ENCODE results near the gene ANKRA2. TPM values are rescaled to one million over a fixed set of nuclear protein-coding genes. Genes with fewer than 3 reads are reported as not detected.

Gene ANKRA2
- total and polyA plus RNA-seq, 2 of the 8 experiments (the other 6 are each of a cell fraction or from before 2014, with no cell fraction given), result 7.0 to 12.6 TPM

DNA sequence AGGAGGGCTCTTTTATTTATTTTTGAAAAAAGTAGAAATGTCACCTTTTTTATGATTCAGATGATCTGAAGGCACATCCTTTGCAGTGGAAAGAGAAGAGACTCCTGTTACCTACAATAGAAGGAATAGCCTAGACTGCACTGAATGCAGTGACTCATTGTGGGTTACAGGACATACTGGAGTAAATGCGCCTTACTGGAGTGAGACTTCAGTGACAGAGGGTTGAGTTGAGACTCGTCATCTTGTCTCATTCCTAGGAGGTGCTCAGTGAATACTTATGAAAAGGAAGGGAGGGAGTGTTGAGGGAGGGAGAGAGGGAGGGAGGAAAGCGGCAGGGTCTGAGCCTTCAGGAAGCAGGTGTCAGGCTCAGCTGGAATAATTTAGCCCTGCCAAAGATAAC is 25.2 kb downstream of the ANKRA2 start:
- WGBS, 2 experiments (ENCODE audit: extremely low coverage in 1 of 2, insufficient coverage in 1 of 2, insufficient read length in 1 of 2, insufficient replicate concordance in 2 of 2, low coverage in 1 of 2, low lambda C conversion rate in 2 of 2, missing lambda C conversion rate in 1 of 2), result 77% methylated on average over 3 of the region's 3 CpGs; no CpG with 5 or more reads in 1 of the 2 experiments
- Histone ChIP-seq H2BK20ac (ENCODE audit: low read length) (no peak overlapping the region), H3K9ac (replicated peaks in 1 of 4; ENCODE audit: extremely low read depth in 1 of 4, low read depth in 3 of 4, low read length in 3 of 4) (no peak overlapping the region), H2AK5ac (ENCODE audit: low read depth, low read length) (no peak overlapping the region), H3K23me2 (ENCODE audit: low read depth, low read length) (peaks cover 1% of the 10 kb centered on the region; the same call in 1 of the 2 replicates), H3K18ac (ENCODE audit: extremely low read depth, low read length) (no peak overlapping the region), H3K79me2 (ENCODE audit: control insufficient read depth in 1 of 2, insufficient read depth in 2 of 2, low read length in 2 of 2) (no peaks in the 10 kb centered on the region), H3K4me3 (ENCODE audit: extremely low read depth in 1 of 4, insufficient read depth in 2 of 4, low read depth in 3 of 4, low read length in 4 of 4) (no peak overlapping the region), H3K23ac (ENCODE audit: insufficient read length) (no peak overlapping the region), H3K9me3 (ENCODE audit: insufficient read depth in 2 of 2, low read depth in 1 of 2, low read length in 1 of 2) (no peaks in the 10 kb centered on the region), H3K36me3 (ENCODE audit: control insufficient read depth in 2 of 4, insufficient read depth in 4 of 4, low read length in 3 of 4) (no peaks in the 10 kb centered on the region), H3K56ac (replicated peaks; ENCODE audit: insufficient read length, low read depth, low read length) (no peak overlapping the region), H3K4ac (replicated peaks; ENCODE audit: insufficient read length, low read depth, low read length) (no peak overlapping the region), H4K5ac (ENCODE audit: insufficient read length, low read depth, low read length) (no peak overlapping the region), H4K8ac (ENCODE audit: extremely low read depth, insufficient read depth, low read length) (no peak overlapping the region), H4K91ac (replicated peaks; ENCODE audit: insufficient read length, low read length) (no peak overlapping the region), H2BK120ac (replicated peaks; ENCODE audit: low read depth, low read length) (no peak overlapping the region), H2BK12ac (ENCODE audit: low read depth, low read length) (no peak overlapping the region), H2AFZ (ENCODE audit: low read length) (no peak overlapping the region), H3K4me2 (ENCODE audit: insufficient read depth in 1 of 2, low read depth in 2 of 2, low read length in 2 of 2) (no peak overlapping the region), H2BK15ac (ENCODE audit: low read length) (no peak overlapping the region), H3K79me1 (ENCODE audit: low read depth, low read length) (no peaks in the 10 kb centered on the region), H3K14ac (ENCODE audit: insufficient read length) (no peak overlapping the region), H3K27ac (ENCODE audit: low read depth, low read length) (no peak overlapping the region), H2BK5ac (ENCODE audit: low read depth, low read length) (no peak overlapping the region), H3K4me1 (replicated peaks in 1 of 4; ENCODE audit: control insufficient read depth in 3 of 4, insufficient read depth in 4 of 4, low read length in 3 of 4) (no peaks in the 10 kb centered on the region), H4K20me1 (replicated peaks in 1 of 2; ENCODE audit: control insufficient read depth in 1 of 2, insufficient read depth in 2 of 2, low read length in 2 of 2) (no peaks in the 10 kb centered on the region), H3K27me3 (replicated peaks in 1 of 4; ENCODE audit: control insufficient read depth in 3 of 4, extremely low read depth in 1 of 4, insufficient read depth in 3 of 4, low read length in 3 of 4) (no peaks in the 10 kb centered on the region)
- POLR2A ChIA-PET (ENCODE audit: partially characterized antibody), result no interaction called here
- DNase-seq (ENCODE audit: low read depth in 1 of 2, low spot score in 2 of 2) (no peak), FAIRE-seq (no peak)
- CTCF ChIA-PET (ENCODE audit: partially characterized antibody), result interaction anchor here (7.0 kb wide), 1 partner anchor 19 kb away, joined by 91 read pairs; no protein-coding TSS in a partner anchor
- TF ChIP-seq, protein P1, sequence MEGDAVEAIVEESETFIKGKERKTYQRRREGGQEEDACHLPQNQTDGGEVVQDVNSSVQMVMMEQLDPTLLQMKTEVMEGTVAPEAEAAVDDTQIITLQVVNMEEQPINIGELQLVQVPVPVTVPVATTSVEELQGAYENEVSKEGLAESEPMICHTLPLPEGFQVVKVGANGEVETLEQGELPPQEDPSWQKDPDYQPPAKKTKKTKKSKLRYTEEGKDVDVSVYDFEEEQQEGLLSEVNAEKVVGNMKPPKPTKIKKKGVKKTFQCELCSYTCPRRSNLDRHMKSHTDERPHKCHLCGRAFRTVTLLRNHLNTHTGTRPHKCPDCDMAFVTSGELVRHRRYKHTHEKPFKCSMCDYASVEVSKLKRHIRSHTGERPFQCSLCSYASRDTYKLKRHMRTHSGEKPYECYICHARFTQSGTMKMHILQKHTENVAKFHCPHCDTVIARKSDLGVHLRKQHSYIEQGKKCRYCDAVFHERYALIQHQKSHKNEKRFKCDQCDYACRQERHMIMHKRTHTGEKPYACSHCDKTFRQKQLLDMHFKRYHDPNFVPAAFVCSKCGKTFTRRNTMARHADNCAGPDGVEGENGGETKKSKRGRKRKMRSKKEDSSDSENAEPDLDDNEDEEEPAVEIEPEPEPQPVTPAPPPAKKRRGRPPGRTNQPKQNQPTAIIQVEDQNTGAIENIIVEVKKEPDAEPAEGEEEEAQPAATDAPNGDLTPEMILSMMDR (IDR thresholded peaks at IDR 0.05; ENCODE audit: control extremely low read depth in 1 of 3, insufficient read depth in 1 of 3, low read depth in 1 of 3, low read length in 3 of 3), result no peak
- TF ChIP-seq EP300 (IDR thresholded peaks at IDR 0.05; ENCODE audit: borderline replicate concordance in 1 of 2, low read depth in 2 of 2, low read length in 2 of 2) (no peak), CBX8 (IDR thresholded peaks at IDR 0.05; ENCODE audit: borderline replicate concordance, low read depth, low read length) (no peak), RBBP5 (IDR thresholded peaks at IDR 0.05; ENCODE audit: borderline replicate concordance, low read depth, low read length) (no peak), CHD1 (IDR thresholded peaks at IDR 0.05; ENCODE audit: low read depth, low read length) (no peak), GABPA (IDR thresholded peaks at IDR 0.05; ENCODE audit: borderline replicate concordance, insufficient read depth, low read length) (no peak), POLR2A (IDR thresholded peaks at IDR 0.05; ENCODE audit: control extremely low read depth in 1 of 2, low read depth in 2 of 2, low read length in 2 of 2) (no peak), ZNF274 (IDR thresholded peaks at IDR 0.05; ENCODE audit: borderline replicate concordance, extremely low read depth, low read length) (no peak), SP2 (IDR thresholded peaks at IDR 0.05; ENCODE audit: low read length) (no peak)
- TF ChIP-seq, protein P2, sequence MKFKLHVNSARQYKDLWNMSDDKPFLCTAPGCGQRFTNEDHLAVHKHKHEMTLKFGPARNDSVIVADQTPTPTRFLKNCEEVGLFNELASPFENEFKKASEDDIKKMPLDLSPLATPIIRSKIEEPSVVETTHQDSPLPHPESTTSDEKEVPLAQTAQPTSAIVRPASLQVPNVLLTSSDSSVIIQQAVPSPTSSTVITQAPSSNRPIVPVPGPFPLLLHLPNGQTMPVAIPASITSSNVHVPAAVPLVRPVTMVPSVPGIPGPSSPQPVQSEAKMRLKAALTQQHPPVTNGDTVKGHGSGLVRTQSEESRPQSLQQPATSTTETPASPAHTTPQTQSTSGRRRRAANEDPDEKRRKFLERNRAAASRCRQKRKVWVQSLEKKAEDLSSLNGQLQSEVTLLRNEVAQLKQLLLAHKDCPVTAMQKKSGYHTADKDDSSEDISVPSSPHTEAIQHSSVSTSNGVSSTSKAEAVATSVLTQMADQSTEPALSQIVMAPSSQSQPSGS (IDR thresholded peaks at IDR 0.05; ENCODE audit: low read length), result no peak

Data from H1 (cell line).